CD4-positive, alpha-beta T cell treated with Interleukin-1 beta for 1 hour (primary cell): ENCODE data around the gene VAV1.

Experiments used
- DNase-seq, 2 donors: peaks; one replicate each; pipeline ENCODE4 v3.0.0-alpha.2; 2020 to 2022

Gene VAV1, protein sequence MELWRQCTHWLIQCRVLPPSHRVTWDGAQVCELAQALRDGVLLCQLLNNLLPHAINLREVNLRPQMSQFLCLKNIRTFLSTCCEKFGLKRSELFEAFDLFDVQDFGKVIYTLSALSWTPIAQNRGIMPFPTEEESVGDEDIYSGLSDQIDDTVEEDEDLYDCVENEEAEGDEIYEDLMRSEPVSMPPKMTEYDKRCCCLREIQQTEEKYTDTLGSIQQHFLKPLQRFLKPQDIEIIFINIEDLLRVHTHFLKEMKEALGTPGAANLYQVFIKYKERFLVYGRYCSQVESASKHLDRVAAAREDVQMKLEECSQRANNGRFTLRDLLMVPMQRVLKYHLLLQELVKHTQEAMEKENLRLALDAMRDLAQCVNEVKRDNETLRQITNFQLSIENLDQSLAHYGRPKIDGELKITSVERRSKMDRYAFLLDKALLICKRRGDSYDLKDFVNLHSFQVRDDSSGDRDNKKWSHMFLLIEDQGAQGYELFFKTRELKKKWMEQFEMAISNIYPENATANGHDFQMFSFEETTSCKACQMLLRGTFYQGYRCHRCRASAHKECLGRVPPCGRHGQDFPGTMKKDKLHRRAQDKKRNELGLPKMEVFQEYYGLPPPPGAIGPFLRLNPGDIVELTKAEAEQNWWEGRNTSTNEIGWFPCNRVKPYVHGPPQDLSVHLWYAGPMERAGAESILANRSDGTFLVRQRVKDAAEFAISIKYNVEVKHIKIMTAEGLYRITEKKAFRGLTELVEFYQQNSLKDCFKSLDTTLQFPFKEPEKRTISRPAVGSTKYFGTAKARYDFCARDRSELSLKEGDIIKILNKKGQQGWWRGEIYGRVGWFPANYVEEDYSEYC

DNA sequence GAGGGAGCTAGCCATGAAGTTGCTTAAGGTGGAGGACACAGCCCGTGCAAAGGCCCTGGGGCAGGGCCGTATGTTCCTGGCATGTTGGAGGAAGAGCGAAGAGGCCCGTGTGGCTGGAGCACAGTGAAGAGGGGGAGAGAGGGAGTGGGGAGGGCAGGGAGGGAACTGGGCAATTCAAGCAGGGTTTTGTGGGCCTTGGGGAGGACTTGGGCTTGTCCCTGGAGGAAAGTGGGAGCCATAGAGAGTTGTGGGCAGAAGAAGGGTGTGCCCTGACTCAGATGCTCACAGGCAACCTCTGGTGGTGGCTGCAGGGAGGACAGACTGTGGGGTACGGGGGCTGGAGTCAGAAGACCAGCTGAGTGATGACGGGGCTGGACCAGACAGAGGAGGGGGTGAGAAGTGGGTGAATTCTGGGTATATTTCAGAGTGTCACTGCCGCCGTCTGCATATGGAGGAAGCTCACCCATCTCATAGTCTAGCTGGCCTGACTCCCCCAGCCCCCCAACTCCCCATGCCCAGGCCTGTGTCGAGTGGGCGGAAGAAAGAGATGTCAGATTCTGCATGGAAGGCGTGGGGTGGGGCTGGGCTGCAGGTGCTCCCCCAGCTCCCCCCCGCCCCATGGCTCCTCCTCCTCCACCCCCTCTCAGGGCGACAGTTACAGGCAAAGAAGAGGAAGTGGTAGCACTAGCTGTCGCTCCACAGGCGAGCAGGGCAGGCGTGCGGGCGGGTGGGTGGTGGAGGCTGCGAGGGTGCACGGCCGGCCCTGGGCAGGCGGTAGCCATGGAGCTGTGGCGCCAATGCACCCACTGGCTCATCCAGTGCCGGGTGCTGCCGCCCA lies at the start of gene VAV1:
VAV1 (plus strand) TSS at position 681 of the 838 bp plus-strand sequence; CDS start at position 781, 100 bp downstream.
- peak; percentile 85 to 87 for DNase-seq

DNA sequence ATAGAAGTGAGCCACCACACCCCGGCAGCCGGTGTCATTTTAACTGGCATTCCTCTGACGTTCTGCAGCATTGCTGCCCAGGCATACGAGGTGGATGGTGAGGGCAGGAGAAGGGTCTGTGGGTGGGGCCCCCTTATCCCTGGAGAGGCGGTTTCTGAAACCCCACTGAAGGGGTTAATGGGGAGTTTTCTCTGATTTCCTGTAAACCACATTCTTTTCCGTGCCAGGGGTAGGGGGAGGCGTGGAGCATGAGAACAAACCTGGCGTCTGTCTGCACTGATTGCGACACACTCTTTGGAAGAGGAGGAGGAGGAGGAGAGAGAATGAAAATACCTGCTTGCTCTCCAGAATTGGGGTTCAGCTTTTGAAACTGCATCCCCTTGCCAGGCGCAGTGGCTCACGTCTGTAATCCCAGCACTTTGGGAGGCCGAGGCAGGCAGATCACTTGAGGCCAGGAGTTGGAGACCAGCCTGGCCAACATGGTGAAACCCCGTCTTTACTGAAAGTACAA lies 49.3 kb upstream of the VAV1 start:
- DNase-seq: no peak

DNA sequence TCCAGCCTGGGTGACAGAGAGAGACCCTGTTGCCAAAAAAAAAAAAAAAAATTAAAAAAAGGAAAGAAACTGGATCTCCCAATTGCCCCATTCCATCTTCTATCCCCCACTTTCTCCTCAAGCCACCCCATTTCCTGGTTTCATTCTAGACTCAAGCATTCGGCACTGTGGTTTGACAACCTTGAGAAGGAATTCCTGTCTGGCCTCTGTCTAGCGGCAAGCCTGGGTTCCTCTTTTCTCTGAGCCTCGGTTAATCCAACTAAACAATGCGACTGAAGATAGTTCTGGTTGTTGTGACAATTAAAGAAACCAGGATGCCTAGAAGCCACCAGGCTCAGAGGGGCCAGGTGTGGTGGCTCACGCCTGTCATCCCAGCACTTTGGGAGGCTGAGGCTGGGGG lies 48.8 kb upstream of the VAV1 start:
- no peak for DNase-seq

DNA sequence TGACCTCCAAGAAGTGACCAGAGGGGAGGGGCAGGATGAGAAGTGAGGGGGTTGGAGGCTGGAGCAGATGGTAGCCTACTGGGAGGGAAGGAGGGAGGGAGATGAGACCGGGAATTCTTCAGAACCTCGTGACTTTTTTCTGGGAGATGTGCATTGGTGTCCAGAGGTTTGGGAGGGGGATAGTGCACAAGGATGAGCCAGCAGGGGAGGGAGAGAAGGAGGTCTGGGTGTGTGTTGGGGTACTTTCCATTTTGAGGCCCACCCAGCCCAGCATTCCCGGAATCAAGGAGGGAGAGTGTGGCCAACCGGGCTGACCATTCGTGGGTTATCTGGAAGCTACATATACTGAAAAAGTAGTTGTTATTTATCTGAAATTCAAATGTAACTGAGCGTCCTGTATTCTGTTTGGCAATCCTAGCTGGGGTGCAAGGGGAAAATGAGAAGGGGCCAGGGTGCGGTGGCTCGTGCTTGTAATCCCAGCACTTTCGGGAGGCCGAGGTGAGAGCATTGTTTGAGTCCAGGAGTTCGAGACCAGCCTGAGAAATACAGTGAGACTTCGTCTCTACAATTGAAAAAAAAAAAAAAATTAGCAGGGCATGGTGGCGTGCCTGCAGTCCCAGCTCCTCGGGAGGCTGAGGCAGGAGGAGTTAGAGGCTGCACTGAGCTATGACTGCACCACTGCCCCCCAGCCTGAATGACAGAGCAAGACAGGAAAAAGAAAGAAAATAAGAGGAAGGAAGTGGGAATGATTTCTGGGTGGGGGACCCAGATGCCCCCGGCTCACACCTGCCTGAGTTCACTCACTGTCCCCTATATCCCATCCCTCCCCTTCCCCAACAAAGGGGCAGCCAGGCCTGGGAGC lies 47.6 kb upstream of the VAV1 start:
- DNase-seq: no peak

DNA sequence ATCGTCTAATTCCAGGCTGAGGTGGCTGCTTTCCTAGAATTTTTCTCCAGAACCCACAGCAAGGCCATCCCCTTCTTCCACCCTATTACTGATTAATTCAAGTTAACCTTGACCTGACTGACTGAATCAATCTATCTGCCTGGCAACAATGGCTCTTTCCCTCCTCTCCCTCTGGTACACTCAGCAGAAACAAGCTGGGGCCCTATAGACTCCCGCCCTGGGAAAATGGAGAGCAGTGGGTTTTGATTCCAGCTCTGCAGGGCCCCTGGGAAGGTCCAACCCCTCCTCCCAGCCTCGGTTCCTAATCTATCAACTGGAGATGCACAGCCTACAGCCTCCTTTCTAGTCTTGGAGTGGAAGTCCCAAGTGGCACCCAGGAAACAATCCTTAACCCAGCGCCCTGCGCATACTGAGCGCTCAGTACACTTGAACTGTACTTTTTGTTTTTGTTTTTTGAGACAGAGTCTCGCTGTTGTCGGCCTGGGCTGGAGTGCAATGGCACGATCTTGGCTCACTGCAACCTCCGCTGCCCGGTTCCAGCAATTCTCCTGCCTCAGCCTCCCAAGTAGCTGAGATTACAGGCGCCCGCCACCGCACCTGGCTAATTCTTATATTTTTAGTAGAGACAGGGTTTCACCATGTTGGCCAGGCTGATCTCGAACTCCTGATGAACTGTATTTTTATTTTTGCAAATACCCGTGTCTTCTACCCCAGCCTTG lies 46.8 kb upstream of the VAV1 start:
- DNase-seq: no peak

DNA sequence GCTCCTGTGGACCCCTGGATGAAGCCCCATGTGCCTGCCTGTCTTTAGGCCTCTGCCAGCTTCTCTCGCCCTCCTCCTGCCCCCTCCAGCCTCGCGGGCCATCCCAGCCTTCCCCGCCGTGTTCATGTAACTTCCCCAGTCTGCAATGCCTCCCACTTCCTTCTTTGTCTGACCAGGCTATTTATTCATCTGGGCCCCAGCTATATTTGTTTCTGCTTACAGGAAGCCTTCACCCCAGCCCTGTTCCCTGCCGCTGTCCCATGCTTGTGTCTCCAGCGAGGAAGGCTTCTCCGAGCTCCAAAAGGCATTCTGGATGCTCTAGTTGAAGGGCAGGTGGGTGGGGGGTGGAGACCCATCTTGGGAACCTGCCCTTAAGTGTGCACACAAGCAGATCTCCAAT lies 44.2 kb upstream of the VAV1 start:
- peak in 1 of 2 donors; percentile 44 for DNase-seq

DNA sequence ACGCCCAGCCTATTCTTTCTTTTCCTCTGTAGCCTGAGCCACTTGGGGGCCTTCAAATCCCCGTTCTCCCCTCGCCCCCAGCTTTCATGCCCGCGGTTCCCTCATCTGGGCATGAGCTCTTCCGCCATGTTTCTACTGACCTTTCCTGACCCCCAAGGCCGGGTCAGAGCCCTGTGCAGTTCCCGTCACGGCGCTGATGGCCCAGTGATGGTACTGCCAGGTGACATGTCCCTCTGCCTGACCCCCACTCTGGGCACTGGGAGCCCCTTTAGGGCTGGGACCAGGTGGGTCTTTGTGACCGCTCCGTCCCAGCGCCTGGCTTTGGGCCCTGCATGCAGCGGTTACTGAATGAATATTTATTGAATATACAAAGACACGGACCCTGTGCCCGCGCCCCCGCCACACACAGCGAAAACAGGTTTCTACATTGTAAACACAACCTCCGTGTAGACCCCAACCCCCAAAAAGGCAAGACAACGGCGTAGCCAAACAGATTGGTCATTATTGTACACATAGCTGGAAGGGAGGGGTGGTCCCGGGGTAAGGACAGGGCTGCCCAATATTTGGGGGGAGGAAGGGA lies 42.8 kb upstream of the VAV1 start:
- no peak for DNase-seq

DNA sequence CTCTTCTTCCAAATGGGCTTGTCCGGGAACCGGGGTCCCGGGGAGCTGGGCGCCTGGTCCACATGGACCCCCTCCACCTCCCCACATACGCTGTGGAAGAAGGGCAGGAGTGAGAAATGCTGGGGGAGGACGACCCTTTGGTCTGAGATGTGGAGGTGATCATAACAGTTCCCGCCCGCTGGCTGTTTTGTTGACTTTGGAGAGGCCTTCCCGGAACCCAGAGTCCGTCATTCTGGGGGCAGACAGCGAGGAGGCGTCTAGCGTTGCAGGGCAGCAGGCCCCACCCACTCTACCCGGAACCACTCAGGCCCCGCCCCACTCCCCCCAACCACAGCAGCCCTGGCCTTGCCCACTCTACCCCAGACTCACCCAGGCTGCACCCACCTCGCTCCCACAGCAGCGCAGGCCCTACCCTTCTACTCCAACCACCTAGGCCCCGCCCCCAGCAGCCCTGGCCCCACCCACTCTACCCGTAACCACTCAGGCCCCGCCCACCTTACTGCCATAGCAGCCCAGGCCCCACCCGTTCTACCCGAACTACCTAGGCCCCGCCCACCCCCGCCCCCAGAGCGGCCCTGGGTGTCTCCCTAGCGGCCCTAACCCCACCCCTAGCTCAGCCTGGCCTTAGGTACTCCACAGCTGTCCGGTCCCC lies 42.2 kb upstream of the VAV1 start:
- peak; percentile 21 to 48 for DNase-seq

DNA sequence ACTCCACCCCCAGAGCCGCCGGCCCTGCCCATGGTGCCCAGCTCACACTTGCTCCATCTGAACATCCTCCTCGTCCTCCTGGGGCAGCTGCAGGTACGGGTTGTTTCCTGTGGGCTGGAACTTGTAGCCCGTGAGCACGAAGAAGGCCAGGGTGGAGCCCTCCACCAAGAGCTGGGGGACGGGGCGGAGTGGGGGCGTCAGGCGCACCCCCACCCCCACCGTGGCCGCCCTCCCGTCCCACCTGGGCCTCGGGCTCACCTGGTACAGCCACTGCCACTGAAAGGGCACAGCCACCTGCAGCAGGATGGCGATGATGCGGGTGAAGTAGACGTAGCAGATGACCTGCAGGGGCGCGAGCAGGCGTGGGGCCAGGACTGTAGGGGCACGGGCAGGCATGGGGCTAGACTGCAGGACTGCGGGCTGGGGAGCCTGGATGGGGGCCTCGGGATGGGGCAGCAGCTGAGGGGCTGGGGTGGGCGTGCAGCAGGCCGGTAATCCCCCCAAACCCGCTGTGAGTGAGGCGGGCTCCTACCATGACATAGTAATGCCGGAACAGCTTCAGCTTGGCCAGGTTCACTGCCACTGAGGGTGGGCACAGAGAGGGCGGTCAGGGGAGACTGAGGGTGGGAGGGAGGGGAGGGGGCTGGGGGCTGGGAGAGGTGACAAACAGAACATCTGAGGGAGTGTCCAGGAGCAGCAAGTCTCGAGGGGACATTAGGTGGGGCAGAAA lies 41.4 kb upstream of the VAV1 start:
- no peak for DNase-seq

DNA sequence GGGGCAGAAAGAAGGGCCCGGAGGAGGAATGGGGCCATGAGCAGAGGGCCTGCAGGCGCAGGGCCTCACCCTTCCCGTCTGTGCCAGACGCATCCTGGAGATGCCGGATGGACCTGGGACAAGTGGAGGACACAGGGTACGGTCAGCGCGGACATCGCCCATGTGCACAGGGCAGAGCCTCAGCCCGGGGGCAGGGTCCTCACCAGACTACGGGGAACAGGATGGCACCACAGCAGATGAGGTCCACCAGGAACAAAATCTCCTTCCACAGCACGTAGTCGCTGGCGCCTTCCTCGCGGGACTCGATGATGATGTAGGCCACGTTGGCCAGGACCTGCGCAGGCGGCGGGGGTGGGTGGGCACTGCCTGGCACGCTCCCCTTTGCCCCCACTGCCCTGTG lies 40.7 kb upstream of the VAV1 start:
- no peak for DNase-seq

DNA sequence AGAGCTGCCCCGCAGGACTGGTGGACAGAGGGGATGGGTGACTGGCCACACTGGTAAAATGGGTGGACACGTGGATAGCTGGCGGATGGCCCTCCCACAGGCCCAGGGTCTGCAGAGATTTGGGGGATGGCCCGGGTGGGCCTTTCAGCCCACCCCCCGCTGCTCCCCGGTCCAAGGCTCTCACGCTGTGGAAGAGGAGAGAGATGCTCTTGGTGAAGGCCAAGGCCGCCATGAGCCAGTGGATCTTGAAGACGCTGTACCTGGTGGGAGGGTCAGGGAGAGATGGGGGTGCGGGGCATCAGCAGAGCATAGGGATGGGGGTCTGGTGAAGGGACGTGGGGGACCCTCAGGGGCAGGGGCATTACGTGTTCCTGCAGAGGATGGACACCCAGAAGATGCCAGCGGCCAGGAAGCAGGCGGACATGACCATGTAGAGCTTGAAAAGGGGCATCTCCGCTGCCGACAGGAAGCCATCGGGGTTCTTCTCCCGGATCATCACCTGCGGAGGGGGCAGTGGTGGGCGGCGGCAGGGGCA lies 39.6 kb upstream of the VAV1 start:
- no peak for DNase-seq

DNA sequence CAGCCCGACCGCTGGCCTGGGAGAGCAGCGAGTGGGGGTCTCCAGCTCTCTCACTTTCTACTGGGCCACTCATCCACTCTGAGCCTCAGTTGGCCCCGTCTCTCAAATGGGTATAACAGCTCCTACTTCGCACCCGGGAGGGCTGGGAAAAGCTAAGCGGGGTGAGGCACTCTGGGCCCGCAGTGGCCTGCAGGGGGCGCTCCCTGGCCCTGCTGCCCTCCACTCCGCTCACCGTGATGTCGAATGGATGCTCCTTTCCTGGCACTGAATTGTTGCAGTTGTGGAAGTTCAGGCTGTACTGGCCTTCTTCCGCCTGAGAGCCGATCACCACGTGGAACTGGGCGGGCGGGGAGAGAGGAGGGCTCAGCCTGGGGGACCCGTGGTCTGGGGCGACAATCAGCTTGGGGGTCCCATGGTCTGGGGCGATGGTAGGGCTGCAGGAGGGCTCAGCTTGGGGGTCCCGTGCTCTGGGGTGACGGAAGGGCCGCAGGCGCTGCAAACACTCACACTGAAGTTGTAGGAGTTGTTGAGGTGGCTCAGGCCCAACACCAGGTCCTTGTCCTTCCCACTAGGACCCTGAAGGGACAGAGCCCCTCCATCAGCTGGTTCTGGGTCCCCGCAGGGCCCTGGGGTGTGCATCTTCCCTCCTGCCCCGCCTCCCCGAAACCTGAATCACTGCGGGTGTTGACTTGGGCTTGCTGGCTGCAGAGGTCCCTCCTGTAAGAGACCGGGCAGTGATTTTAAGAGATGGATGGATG lies 39.0 kb upstream of the VAV1 start:
- DNase-seq: peak in 1 of 2 donors; percentile 18

DNA sequence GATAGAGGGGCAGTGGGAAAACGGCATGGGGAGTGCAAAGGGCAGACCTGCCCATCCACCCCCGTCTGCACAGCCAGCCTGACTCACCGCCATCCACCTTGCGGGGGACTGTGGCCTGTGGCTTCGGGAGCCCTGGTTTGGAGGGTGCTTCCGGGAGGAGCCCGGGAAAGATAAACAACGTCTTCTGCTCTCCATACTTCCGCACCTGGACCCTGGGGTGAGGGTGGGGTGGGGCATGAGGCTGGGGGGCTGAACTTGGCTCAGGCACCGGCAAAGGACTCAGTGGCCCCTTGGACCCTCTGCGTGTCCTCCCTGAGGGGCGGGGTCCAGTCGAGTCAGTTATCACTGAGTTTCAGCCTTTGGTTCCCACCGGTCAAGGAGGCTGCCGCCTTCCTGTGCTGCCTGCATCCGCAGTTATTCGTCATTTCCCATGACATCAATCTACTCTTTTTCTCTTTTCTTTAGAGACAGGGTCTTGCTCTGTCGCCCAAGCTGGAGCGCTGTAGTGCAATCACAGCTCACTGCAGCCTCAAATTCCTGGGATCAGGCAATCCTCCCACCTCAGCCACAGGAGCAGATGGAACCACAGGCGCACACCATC lies 38.3 kb upstream of the VAV1 start:
- DNase-seq: no peak

DNA sequence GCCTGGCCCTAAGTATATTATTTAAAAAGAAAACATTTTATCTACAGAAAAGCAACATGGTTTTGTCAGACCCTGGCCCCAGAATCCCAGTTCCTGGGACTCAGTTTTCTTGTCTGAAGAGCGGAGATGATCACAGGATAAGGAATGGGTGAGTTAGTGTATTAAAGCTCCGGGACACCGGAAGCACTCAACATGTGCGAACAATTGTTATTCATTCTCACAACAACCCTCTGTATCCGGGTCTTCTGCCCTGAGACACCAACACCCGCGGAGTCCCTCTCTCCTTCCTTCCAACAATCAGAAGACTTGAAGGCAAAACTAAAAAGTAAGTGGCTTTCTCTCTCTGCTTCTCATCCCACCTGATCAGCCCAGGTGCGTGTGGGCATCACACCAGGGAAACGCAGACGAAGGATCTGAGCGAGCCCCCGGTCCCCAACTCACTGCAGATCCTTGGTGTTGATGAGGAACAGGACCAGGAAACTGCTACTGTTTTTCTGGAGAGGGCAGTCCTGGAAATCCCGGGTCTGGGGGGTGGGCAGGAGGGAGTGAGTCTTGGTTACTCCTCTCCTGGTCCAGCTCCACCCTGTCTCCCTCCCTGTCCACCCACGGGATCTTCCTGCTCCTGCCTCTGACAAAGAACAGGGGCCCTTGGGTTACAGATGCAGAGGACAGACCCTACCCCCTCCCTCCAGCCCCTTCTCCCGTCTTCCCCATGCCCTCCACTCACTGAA lies 37.2 kb upstream of the VAV1 start:
- DNase-seq: no peak

DNA sequence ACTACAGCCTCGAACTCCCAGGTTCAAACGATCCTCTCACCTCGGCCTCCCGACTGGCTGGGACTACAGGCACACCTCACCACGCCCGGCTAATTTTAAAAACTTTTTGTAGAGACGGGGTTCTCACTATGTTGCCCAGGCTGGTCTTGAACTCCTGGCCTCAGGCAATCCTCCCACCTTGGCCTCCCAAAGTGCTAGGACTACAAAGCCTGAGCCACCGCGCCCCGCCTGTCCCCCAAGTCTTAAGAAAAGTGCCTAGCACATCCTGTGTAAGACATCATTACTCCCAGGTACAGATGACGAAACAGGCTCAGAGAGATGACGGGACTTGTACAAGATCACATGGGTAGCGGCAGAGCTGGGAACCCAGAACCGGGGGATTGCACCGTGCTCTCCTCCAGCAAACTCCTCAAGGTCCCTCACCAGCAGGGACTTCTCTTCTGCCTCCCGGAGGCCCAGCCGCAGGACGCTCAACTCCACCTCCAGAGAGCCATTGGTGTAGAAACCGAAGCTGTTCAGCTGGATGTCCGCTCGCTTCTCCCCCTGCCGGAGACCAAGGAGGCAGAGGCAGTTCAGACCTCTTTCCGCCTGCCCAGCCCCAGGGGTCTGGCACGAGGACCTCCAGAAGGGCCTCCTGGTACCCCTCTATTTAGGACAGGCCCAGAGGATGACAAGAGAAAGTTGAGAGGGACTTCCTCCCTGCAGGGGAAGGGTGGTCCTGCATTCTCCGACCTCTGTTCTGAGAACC lies 36.2 kb upstream of the VAV1 start:
- DNase-seq: peak; percentile 79 to 82

DNA sequence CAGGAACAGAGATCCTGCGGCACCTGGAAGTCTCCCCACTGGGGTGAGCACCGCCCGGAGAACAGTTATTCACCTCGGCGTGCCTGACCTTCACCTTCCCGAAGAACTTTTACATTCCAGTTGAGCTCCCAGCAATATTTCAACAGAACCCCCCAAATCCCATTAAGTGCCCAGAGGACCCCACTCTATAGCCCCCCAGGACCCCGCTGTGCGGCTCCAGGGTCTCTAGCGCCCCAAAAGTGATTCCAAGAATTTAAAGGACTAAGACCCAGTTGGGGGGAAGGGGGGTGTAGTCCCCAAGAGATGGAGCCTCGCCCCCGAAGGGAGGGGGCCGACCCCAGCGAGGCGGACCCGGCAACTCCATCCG lies 35.6 kb upstream of the VAV1 start:
- DNase-seq: no peak
